ENCODE data around the gene GALNT1. TPM values are rescaled to one million over a fixed set of nuclear protein-coding genes. Genes with fewer than 3 reads are reported as not detected.

Gene GALNT1
- total RNA-seq, 1 donor from 2014 or later = 113 TPM

DNA sequence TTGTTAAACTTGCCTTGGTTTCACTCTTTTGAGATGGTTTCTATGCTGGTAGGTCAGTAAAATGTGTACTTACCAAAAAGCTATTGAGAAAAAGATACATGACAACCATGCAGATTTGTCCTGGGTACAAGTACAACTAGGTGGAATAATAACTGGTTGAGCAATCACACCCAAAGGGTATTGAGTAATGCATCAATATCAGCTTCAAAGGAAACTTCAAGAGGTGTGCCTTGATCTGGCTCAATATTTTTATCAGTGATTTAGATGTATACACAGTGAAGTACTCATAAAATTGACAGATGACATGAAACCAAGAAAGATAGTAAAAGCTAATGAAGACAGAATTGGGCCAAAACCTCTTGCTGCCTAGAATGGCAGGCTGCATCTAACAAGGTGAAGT lies 21.7 kb upstream of the GALNT1 start:
- H3K9ac ChIP-seq = no peak overlapping the region
- no peaks in the 10 kb centered on the region for H3F3A ChIP-seq (ENCODE audit: low read depth)
- no peak overlapping the region for H2AFZ ChIP-seq (replicated peaks)
- no peak overlapping the region for H3K4me3 ChIP-seq
- H3K27me3 Mint-ChIP-seq (ENCODE audit: insufficient read depth, low read depth) = peaks cover 2% of the 10 kb centered on the region
- no peak overlapping the region for H3K4me3 Mint-ChIP-seq
- TF ChIP-seq EZH2 (IDR thresholded peaks at IDR 0.05) (no peak), EZH2phosphoT487 (IDR thresholded peaks at IDR 0.05) (no peak)
- TF ChIP-seq, protein P1, sequence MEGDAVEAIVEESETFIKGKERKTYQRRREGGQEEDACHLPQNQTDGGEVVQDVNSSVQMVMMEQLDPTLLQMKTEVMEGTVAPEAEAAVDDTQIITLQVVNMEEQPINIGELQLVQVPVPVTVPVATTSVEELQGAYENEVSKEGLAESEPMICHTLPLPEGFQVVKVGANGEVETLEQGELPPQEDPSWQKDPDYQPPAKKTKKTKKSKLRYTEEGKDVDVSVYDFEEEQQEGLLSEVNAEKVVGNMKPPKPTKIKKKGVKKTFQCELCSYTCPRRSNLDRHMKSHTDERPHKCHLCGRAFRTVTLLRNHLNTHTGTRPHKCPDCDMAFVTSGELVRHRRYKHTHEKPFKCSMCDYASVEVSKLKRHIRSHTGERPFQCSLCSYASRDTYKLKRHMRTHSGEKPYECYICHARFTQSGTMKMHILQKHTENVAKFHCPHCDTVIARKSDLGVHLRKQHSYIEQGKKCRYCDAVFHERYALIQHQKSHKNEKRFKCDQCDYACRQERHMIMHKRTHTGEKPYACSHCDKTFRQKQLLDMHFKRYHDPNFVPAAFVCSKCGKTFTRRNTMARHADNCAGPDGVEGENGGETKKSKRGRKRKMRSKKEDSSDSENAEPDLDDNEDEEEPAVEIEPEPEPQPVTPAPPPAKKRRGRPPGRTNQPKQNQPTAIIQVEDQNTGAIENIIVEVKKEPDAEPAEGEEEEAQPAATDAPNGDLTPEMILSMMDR (IDR thresholded peaks at IDR 0.05) = no peak
- no peak overlapping the region for H3K27ac ChIP-seq
- no peaks in the 10 kb centered on the region for H3K36me3 ChIP-seq
- no peaks in the 10 kb centered on the region for H3K36me3 Mint-ChIP-seq
- no peaks in the 10 kb centered on the region for H4K20me1 ChIP-seq (ENCODE audit: low read depth)
- H3K27ac Mint-ChIP-seq = no peak overlapping the region
- DNase-seq (ENCODE audit: low spot score) = no peak
- no peaks in the 10 kb centered on the region for H3K4me1 ChIP-seq
- H3K27me3 ChIP-seq = no peaks in the 10 kb centered on the region
- H3K4me1 Mint-ChIP-seq = no peaks in the 10 kb centered on the region
- no peaks in the 10 kb centered on the region for H3K9me3 Mint-ChIP-seq
- no peaks in the 10 kb centered on the region for H3K9me3 ChIP-seq (ENCODE audit: low read depth)
- H3K79me2 ChIP-seq (ENCODE audit: low read depth) = no peaks in the 10 kb centered on the region
- no peak overlapping the region for H3K4me2 ChIP-seq

DNA sequence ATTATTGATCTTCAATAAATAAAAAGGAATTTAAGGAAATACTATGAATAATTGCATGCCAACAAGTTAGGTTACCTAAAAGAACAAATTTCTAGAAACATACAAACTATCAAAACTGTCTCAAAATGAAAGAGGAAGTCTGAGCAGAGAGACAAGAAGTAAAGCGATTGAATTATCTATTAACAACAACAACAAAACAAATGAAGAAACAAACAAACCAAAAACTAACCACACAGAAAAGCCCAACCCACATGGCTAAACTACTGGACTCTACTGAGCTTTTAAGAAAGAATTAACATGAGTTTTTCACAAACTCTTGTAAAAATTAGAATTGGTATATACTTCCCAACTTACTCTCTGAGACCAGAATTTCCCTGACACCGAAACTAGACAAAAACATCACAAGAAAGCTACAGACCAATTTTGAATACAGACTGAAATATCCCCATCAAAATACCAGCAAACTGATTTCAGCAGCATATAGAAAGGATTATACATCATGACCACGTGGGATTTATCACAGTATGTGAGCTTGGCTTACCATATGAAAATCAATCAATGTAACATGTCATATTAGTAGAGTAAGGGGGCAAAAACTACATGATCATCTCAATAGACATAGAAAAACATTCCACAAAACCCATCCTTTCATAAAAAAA lies 16.6 kb upstream of the GALNT1 start:
- Histone ChIP-seq H3K4me1 (no peaks in the 10 kb centered on the region), H3K79me2 (ENCODE audit: low read depth) (no peaks in the 10 kb centered on the region), H3K27me3 (no peaks in the 10 kb centered on the region), H4K20me1 (ENCODE audit: low read depth) (no peaks in the 10 kb centered on the region), H3K27ac (no peak overlapping the region), H3K4me2 (no peak overlapping the region), H3K36me3 (no peaks in the 10 kb centered on the region), H3F3A (ENCODE audit: low read depth) (no peaks in the 10 kb centered on the region), H3K9me3 (ENCODE audit: low read depth) (no peaks in the 10 kb centered on the region), H3K9ac (no peak overlapping the region), H2AFZ (replicated peaks) (no peak overlapping the region), H3K4me3 (no peak overlapping the region)
- H3K27me3 Mint-ChIP-seq (ENCODE audit: insufficient read depth, low read depth) = peaks cover 2% of the 10 kb centered on the region
- no peak for DNase-seq (ENCODE audit: low spot score)
- no peak overlapping the region for H3K4me3 Mint-ChIP-seq
- no peaks in the 10 kb centered on the region for H3K4me1 Mint-ChIP-seq
- H3K9me3 Mint-ChIP-seq = no peaks in the 10 kb centered on the region
- no peak overlapping the region for H3K27ac Mint-ChIP-seq
- H3K36me3 Mint-ChIP-seq = no peaks in the 10 kb centered on the region
- TF ChIP-seq, protein P1 (IDR thresholded peaks at IDR 0.05) = no peak
- TF ChIP-seq EZH2phosphoT487 (IDR thresholded peaks at IDR 0.05) (no peak), EZH2 (IDR thresholded peaks at IDR 0.05) (no peak)

- no peaks in the 10 kb centered on the region for H3F3A ChIP-seq (ENCODE audit: low read depth)
- H3K27me3 Mint-ChIP-seq (ENCODE audit: insufficient read depth, low read depth) = peaks cover 2% of the 10 kb centered on the region
- H3K27ac ChIP-seq = no peak overlapping the region
- no peak overlapping the region for H2AFZ ChIP-seq (replicated peaks)
- no peak for DNase-seq (ENCODE audit: low spot score)
- H3K9me3 Mint-ChIP-seq = no peaks in the 10 kb centered on the region
- no peaks in the 10 kb centered on the region for H3K4me1 ChIP-seq
- no peaks in the 10 kb centered on the region for H3K27me3 ChIP-seq
- no peaks in the 10 kb centered on the region for H3K4me1 Mint-ChIP-seq
- no peak overlapping the region for H3K9ac ChIP-seq
- H3K9me3 ChIP-seq (ENCODE audit: low read depth) = no peaks in the 10 kb centered on the region
- no peak overlapping the region for H3K4me3 Mint-ChIP-seq
- no peaks in the 10 kb centered on the region for H3K36me3 ChIP-seq
- no peaks in the 10 kb centered on the region for H4K20me1 ChIP-seq (ENCODE audit: low read depth)
- H3K4me2 ChIP-seq = no peak overlapping the region
- H3K4me3 ChIP-seq = no peak overlapping the region
- H3K79me2 ChIP-seq (ENCODE audit: low read depth) = no peaks in the 10 kb centered on the region
- H3K27ac Mint-ChIP-seq = no peak overlapping the region
- TF ChIP-seq, protein P1 (IDR thresholded peaks at IDR 0.05) = no peak
- no peak for TF ChIP-seq EZH2 (IDR thresholded peaks at IDR 0.05)
- no peak for TF ChIP-seq EZH2phosphoT487 (IDR thresholded peaks at IDR 0.05)
- no peaks in the 10 kb centered on the region for H3K36me3 Mint-ChIP-seq
These were observed 15.5 kb upstream of the GALNT1 start for GRCh38 chr18:35566019-35566418.
